ENCODE data around the gene CABP4. TPM values are rescaled to one million over a fixed set of nuclear protein-coding genes. Genes with fewer than 3 reads are reported as not detected.

The CABP4 gene
- total RNA-seq, 1 experiment from 2014 or later = not detected

DNA sequence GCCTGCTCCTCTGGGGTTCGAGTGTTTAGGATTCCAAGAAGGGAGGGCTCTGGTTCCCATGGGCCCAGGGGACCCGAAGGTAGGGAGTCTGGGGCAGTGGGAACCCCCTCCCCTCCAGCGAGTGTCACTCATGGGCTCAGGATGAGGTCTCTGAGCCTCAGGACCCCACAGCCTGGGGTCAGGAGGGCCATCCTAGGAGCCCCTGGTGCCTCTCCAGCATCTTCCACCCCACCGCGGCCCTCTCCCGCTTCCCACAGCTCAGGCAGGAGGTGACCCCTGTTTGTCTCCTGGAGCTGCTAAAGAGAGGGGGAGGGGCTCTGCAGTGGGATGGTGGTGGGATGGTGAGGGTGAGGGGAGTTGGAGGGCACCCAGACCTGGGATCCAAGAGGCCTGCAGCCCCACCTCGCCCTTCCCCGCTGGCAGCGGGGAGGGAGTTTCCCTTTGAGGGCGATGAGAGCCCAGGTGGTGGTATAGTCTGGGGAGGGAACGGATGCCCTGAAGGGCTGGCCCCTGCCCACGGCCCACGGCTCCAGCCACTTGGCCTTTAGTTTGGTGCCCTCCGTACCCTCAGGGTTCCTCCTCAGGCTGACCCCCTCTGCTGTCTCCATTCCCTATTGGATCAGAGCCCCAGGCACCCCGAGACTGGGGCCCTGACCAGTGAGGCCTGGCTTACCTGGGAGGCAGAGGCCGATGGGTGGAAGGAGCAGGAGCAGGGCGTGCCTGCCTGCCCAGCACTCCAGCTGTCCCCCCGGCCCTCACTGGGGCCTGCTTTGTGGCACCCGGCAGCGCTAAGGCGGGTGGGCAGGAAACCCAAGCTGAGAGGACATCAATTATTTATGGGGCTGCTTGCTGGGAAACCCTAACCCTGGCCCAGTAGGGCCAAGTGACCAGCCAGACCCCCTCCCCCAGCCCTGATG, 1.1 kb upstream of the CABP4 start:
- H3K9me3 ChIP-seq (ENCODE audit: control insufficient read depth in 1 of 2, insufficient read depth in 1 of 2, low read depth in 1 of 2, low read length in 2 of 2) = no peaks in the 10 kb centered on the region
- TF ChIP-seq, protein P1, sequence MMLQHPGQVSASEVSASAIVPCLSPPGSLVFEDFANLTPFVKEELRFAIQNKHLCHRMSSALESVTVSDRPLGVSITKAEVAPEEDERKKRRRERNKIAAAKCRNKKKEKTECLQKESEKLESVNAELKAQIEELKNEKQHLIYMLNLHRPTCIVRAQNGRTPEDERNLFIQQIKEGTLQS (IDR thresholded peaks at IDR 0.05) = no peak
- TF ChIP-seq POLR2A (IDR thresholded peaks at IDR 0.05; ENCODE audit: borderline replicate concordance, extremely low read depth, insufficient read depth, insufficient read length) (no peak), CBX3 (IDR thresholded peaks at IDR 0.05; ENCODE audit: low read depth) (no peak), FOSL1 (IDR thresholded peaks at IDR 0.05; ENCODE audit: low read depth) (no peak), SP1 (IDR thresholded peaks at IDR 0.05; ENCODE audit: low read depth) (no peak), EGR1 (IDR thresholded peaks at IDR 0.05; ENCODE audit: low read depth) (no peak), SRF (IDR thresholded peaks at IDR 0.05; ENCODE audit: low read depth) (no peak), JUND (IDR thresholded peaks at IDR 0.05) (no peak), YY1 (IDR thresholded peaks at IDR 0.05; ENCODE audit: extremely low read depth, insufficient replicate concordance, low read depth, low read length) (no peak), SIN3A (IDR thresholded peaks at IDR 0.05; ENCODE audit: low read depth) (no peak), ZFX (IDR thresholded peaks at IDR 0.05) (no peak), EZH2 (IDR thresholded peaks at IDR 0.05) (no peak), RAD21 (IDR thresholded peaks at IDR 0.05; ENCODE audit: low read depth) (no peak), EZH2phosphoT487 (IDR thresholded peaks at IDR 0.05; ENCODE audit: borderline replicate concordance) (no peak), POLR2AphosphoS5 (IDR thresholded peaks at IDR 0.05; ENCODE audit: low read depth, low read length) (no peak)
- TF ChIP-seq, protein P2, sequence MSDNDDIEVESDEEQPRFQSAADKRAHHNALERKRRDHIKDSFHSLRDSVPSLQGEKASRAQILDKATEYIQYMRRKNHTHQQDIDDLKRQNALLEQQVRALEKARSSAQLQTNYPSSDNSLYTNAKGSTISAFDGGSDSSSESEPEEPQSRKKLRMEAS (IDR thresholded peaks at IDR 0.05) = no peak
- TF ChIP-seq, protein P3, sequence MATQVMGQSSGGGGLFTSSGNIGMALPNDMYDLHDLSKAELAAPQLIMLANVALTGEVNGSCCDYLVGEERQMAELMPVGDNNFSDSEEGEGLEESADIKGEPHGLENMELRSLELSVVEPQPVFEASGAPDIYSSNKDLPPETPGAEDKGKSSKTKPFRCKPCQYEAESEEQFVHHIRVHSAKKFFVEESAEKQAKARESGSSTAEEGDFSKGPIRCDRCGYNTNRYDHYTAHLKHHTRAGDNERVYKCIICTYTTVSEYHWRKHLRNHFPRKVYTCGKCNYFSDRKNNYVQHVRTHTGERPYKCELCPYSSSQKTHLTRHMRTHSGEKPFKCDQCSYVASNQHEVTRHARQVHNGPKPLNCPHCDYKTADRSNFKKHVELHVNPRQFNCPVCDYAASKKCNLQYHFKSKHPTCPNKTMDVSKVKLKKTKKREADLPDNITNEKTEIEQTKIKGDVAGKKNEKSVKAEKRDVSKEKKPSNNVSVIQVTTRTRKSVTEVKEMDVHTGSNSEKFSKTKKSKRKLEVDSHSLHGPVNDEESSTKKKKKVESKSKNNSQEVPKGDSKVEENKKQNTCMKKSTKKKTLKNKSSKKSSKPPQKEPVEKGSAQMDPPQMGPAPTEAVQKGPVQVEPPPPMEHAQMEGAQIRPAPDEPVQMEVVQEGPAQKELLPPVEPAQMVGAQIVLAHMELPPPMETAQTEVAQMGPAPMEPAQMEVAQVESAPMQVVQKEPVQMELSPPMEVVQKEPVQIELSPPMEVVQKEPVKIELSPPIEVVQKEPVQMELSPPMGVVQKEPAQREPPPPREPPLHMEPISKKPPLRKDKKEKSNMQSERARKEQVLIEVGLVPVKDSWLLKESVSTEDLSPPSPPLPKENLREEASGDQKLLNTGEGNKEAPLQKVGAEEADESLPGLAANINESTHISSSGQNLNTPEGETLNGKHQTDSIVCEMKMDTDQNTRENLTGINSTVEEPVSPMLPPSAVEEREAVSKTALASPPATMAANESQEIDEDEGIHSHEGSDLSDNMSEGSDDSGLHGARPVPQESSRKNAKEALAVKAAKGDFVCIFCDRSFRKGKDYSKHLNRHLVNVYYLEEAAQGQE (IDR thresholded peaks at IDR 0.05; ENCODE audit: low read depth) = no peak
- TF ChIP-seq, protein P4, sequence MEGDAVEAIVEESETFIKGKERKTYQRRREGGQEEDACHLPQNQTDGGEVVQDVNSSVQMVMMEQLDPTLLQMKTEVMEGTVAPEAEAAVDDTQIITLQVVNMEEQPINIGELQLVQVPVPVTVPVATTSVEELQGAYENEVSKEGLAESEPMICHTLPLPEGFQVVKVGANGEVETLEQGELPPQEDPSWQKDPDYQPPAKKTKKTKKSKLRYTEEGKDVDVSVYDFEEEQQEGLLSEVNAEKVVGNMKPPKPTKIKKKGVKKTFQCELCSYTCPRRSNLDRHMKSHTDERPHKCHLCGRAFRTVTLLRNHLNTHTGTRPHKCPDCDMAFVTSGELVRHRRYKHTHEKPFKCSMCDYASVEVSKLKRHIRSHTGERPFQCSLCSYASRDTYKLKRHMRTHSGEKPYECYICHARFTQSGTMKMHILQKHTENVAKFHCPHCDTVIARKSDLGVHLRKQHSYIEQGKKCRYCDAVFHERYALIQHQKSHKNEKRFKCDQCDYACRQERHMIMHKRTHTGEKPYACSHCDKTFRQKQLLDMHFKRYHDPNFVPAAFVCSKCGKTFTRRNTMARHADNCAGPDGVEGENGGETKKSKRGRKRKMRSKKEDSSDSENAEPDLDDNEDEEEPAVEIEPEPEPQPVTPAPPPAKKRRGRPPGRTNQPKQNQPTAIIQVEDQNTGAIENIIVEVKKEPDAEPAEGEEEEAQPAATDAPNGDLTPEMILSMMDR (IDR thresholded peaks at IDR 0.05 in 2 of 3, conservative IDR thresholded peaks at IDR 0.05 in 1 of 3; ENCODE audit: borderline replicate concordance in 1 of 3, insufficient read depth in 1 of 3, low read depth in 2 of 3, low read length in 2 of 3) = no peak
- ATAC-seq (no peak), DNase-seq (ENCODE audit: low read depth, low spot score) (no peak)
- intact Hi-C loops (cut with micrococcal nuclease) = no loop called here
- H3K9me2 ChIP-seq (ENCODE audit: insufficient read depth) = no peaks in the 10 kb centered on the region
- no peak overlapping the region for H3K4me2 ChIP-seq (ENCODE audit: low read length)
- RAD21 ChIA-PET (ENCODE audit: low non-redundant PET in 1 of 2, low total read pairs in 2 of 2, uncharacterized antibody in 2 of 2, unreplicated experiment in 2 of 2) = no interaction called here
- H3K4me1 ChIP-seq (ENCODE audit: control insufficient read depth in 1 of 2, insufficient read depth in 2 of 2, low read length in 2 of 2) = no peaks in the 10 kb centered on the region
- H3K9ac ChIP-seq (ENCODE audit: low read length) = no peak overlapping the region
- no peak overlapping the region for H2AFZ ChIP-seq (ENCODE audit: low read depth, low read length, poor library complexity, severe bottlenecking)
- H3K27me3 ChIP-seq (ENCODE audit: insufficient read depth, low read length) = no peaks in the 10 kb centered on the region
- H4K20me1 ChIP-seq (ENCODE audit: insufficient read depth) = no peaks in the 10 kb centered on the region
- no peak overlapping the region for H3K27ac ChIP-seq (ENCODE audit: low read depth, low read length)
- no peak overlapping the region for H3K4me3 ChIP-seq (replicated peaks in 1 of 2; ENCODE audit: low read depth in 1 of 2, low read length in 2 of 2)
- POLR2A ChIA-PET = no interaction called here
- H3K36me3 ChIP-seq (ENCODE audit: control insufficient read depth in 1 of 2, insufficient read depth in 2 of 2, low read length in 2 of 2) = no peaks in the 10 kb centered on the region
- no TSS peak for BruUV-seq (replicated peaks)
- CTCF ChIA-PET = no interaction called here
- no peaks in the 10 kb centered on the region for H3K79me2 ChIP-seq (ENCODE audit: insufficient read depth, low read length)

Measured in HCT116 (cell line).